Heart right ventricle (tissue), 16 donors: ENCODE data around the gene DUSP21. TPM values are rescaled to one million over a fixed set of nuclear protein-coding genes. Genes with fewer than 3 reads are reported as not detected.

Source experiments
- ATAC-seq, 8 donors: fragments of 200-7000 bp; cut with Tn5 transposase; one replicate each; pipeline ENCODE4 v1.9.1; 2020; ENCODE audit warnings: mild to moderate bottlenecking in 8 of 8, moderate library complexity in 8 of 8, moderate number of reproducible peaks in 1 of 8
- DNase-seq, 2 donors: peaks; one replicate each; pipeline ENCODE4 v3.0.0-alpha.2; 2020
- H3K27ac ChIP-seq, 10 donors: fragments of 200-600 bp; sonication (generic) in 2 of 10; one replicate each; pipeline versions ENCODE4 v1.5.0 to v1.8.0; 2020 to 2022; ENCODE audit warnings: mild to moderate bottlenecking in 3 of 10
- H3K27me3 ChIP-seq, 7 donors: fragments of 200-600 bp; one replicate each; pipeline ENCODE4 v1.8.0; 2021 to 2022; ENCODE audit warnings: mild to moderate bottlenecking in 2 of 7
- H3K36me3 ChIP-seq, 9 donors: fragments of 200-600 bp; sonication (generic) in 1 of 9; one replicate each; pipeline versions ENCODE4 v1.5.0 to v1.8.0; 2020 to 2022; ENCODE audit warnings: mild to moderate bottlenecking in 2 of 9
- H3K4me1 ChIP-seq, 9 donors: fragments of 200-600 bp; sonication (generic) in 1 of 9; one replicate each; pipeline versions ENCODE4 v1.5.0 to v1.8.0; 2020 to 2022; ENCODE audit warnings: mild to moderate bottlenecking in 4 of 9
- H3K4me3 ChIP-seq, 10 donors: fragments of 200-600 bp; sonication (generic) in 2 of 10; one replicate each; pipeline versions ENCODE4 v1.5.0 to v1.8.0; 2020 to 2022; ENCODE audit warnings: mild to moderate bottlenecking in 7 of 10, moderate library complexity in 2 of 10
- H3K9me3 ChIP-seq, 11 donors: fragments of 200-600 bp in 10 of 11; sonication (generic) in 2 of 11; one replicate each; pipeline versions ENCODE4 v1.5.0 to v1.8.0; 2013 to 2022; ENCODE audit warnings: mild to moderate bottlenecking in 2 of 11, control low read depth in 1 of 11, moderate library complexity in 1 of 11
- WGBS, 2 donors: extraction: QIAGEN DNeasy Blood & Tissue Kit; methylation state at CpG; one replicate each; pipeline ENCODE4 v1.1.7; 2013; ENCODE audit warnings: inconsistent platforms in 1 of 2; 5-methylcytosine and 5-hydroxymethylcytosine counted together
- intact Hi-C, 10 donors: fragments of 100-400 bp; cut with DNase I; formaldehyde crosslinking; loops; one replicate each; pipeline versions ENCODE4 v1.11.1 to v1.14.2; 2022
- long read RNA-seq, 3 donors: library from polyadenylated mRNA; unstranded; transcript quantifications; one replicate each; pipeline ENCODE4 v2.0.0, GENCODE V29; 2020 to 2021
- polyA plus RNA-seq, 2 donors: library from polyadenylated mRNA; stranded (reverse); fragments of 200-250 nt; gene quantifications; one replicate each; pipeline ENCODE4 v1.2.3, GENCODE V29; 2013
- total RNA-seq, 10 donors: library from RNA; stranded (reverse); fragmentation: NEBNext Ultra II Directional in 3 of 10; extraction: Animal tissue kit (Norgen Biotek cat#: 25700) in 3 of 10; gene quantifications; one replicate each; pipeline versions ENCODE4 v1.2.1 to v1.2.4, GENCODE V29; 2021 to 2023
- TF ChIP-seq, protein P1 (sequence below), 9 donors: fragments of 200-600 bp; sonication (generic) in 2 of 9; IDR thresholded peaks; one replicate each; pipeline versions ENCODE4 v1.5.0 to v1.8.0; 2021 to 2022; ENCODE audit warnings: antibody characterized with exemption in 9 of 9, mild to moderate bottlenecking in 5 of 9, moderate library complexity in 1 of 9
- donor health status: Arrhythmogenic right ventricular cardiomyopathy.
- donor health status: ischemic (EF 13 %, LVEDD 7.1; RV severe dilation, severe dysfunction).
- donor health status: healthy with polysubstance abuse.
- donor health status: DM: no; HTN: yes; CAD: no.
- donor health status: DM: no; HTN: no; CAD: no.
- donor health status: ischemic (EF 25% LVEDD 6.9; RV normal size, moderate dysfunction).
- donor health status: ischemic (EF 25% LVEDD 5.7; RV mildly dilated, moderate dysfunction).
- donor health status: healthy.
- donor health status: DM: yes; HTN: yes; CAD: no.
- donor health status: Ischemic cardiomyopathy.
- donor health status: ischemic (EF 35%, LVEDD 5.7; RV mildly dilated, moderate dysfunction).
- donor health status: nonischemic (EF 11% LVEDD 7.7; RV severe dilation, severe dysfunction).
- donor health status: DM: yes; HTN: yes; CAD: no.
- donor health status: PGD.
- donor health status: ischemic (EF 29% LVEDD 5.4; RV normal size, mild dysfunction).
- donor health status: nonischemic (EF 23%, LVEDD 6.1; RV moderate dilation, normal function).

Gene DUSP21
- total RNA-seq (not detected), polyA plus RNA-seq (not detected)
- long read RNA-seq, donor 1 = 0 reads
- long read RNA-seq, donor 2 = 0 reads
- long read RNA-seq, donor 3 = 0 reads

DNA sequence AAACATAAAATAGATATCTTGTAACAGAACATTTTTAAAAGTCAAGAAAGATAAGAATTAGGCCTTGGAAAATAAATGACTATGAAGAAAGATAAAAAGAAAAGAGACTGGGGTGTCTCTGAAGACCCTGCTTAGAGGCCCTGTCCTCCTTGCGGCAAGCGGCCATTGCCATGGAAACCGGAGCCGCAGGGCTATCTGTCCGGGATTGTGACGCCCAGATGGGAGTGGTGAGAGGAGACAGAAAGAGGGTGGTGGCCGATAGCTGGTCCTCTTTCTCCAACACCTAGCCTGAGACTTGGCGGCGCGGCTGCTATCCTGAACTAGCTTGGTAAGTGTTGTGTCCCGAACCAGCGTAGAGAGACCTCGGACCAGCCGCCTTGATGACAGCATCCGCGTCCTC, at the start of gene DUSP21:
Gene DUSP21, plus strand, starts transcription at position 269 of the 400 bp plus-strand sequence. Its CDS starts 112 bp downstream, at position 381.
- Histone ChIP-seq H3K36me3 (no peaks in the 10 kb centered on the region), H3K4me3 (no peak within 1 kb of the TSS), H3K27ac (no peak within 1 kb of the TSS), H3K27me3 (peaks cover 0 to 2% (median 0%) of the 10 kb centered on the region in 7 donors), H3K4me1 (no peaks in the 10 kb centered on the region), H3K9me3 (no peaks in the 10 kb centered on the region)
- DNase-seq (no peak), ATAC-seq (no peak)
- WGBS, 2 donors = 75 to 87% methylated on average over 16 of the region's 16 CpGs
- TF ChIP-seq, protein P1, sequence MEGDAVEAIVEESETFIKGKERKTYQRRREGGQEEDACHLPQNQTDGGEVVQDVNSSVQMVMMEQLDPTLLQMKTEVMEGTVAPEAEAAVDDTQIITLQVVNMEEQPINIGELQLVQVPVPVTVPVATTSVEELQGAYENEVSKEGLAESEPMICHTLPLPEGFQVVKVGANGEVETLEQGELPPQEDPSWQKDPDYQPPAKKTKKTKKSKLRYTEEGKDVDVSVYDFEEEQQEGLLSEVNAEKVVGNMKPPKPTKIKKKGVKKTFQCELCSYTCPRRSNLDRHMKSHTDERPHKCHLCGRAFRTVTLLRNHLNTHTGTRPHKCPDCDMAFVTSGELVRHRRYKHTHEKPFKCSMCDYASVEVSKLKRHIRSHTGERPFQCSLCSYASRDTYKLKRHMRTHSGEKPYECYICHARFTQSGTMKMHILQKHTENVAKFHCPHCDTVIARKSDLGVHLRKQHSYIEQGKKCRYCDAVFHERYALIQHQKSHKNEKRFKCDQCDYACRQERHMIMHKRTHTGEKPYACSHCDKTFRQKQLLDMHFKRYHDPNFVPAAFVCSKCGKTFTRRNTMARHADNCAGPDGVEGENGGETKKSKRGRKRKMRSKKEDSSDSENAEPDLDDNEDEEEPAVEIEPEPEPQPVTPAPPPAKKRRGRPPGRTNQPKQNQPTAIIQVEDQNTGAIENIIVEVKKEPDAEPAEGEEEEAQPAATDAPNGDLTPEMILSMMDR (IDR thresholded peaks at IDR 0.05) = no peak
- intact Hi-C loops = no loop called here

DNA sequence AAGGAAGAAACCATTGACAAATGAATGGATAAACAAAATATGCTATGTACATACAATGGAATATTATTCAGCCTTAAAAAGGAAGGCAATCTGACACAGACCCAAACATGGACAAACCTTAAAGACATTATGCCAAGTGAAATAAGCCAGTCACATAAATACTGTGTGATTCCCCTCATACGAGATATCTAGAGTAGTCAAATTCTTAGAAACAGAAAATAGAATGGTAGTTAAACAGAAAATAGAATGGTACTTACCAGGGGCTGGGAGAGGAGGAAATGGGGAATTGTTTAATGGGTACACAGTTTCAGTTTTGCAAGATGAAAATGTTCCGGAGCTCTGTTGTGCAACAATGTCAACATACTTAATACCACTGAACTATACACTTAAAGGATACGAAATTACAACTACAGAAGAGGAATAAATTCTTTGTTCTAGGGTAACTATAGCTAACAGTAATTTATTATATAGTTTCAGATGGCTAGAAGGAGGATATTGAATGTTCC, 47.8 kb upstream of the DUSP21 start:
- H3K36me3 ChIP-seq = no peaks in the 10 kb centered on the region
- 74 to 81% methylated on average over 3 of the region's 3 CpGs for WGBS, 2 donors
- peaks cover 0 to 6% (median 0%) of the 10 kb centered on the region in 7 donors for H3K27me3 ChIP-seq
- ATAC-seq (no peak), DNase-seq (no peak)
- intact Hi-C loops = no loop called here
- H3K9me3 ChIP-seq = no peaks in the 10 kb centered on the region
- no peak overlapping the region for H3K27ac ChIP-seq
- H3K4me1 ChIP-seq = no peaks in the 10 kb centered on the region
- TF ChIP-seq, protein P1 (IDR thresholded peaks at IDR 0.05) = no peak
- no peak overlapping the region for H3K4me3 ChIP-seq

DNA sequence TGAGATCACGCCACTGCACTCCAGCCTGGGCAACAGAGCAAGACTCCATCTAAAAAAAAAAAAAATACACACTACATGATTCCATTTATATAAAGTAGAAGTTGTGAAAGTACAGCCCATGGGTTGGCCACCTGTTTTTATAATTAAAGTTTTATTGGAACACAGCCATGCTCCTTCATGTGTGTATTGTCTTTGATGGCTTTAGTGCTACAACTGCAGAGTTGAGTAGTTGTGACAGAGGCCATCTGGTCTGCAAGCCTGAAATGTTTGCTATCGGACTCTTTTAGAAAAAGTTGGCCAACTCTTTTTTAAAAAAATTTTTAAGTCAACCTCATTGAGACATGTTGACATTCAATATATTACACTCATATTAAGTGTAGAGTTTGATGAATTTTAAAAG, 41.2 kb upstream of the DUSP21 start:
- ATAC-seq (no peak), DNase-seq (no peak)
- H3K9me3 ChIP-seq = no peaks in the 10 kb centered on the region
- intact Hi-C loops = no loop called here
- WGBS, 2 donors = 70 to 81% methylated on average over 2 of the region's 2 CpGs
- H3K4me3 ChIP-seq = no peak overlapping the region
- no peaks in the 10 kb centered on the region for H3K4me1 ChIP-seq
- no peaks in the 10 kb centered on the region for H3K36me3 ChIP-seq
- TF ChIP-seq, protein P1 (IDR thresholded peaks at IDR 0.05) = no peak
- H3K27me3 ChIP-seq = no peaks in the 10 kb centered on the region
- no peak overlapping the region for H3K27ac ChIP-seq

DNA sequence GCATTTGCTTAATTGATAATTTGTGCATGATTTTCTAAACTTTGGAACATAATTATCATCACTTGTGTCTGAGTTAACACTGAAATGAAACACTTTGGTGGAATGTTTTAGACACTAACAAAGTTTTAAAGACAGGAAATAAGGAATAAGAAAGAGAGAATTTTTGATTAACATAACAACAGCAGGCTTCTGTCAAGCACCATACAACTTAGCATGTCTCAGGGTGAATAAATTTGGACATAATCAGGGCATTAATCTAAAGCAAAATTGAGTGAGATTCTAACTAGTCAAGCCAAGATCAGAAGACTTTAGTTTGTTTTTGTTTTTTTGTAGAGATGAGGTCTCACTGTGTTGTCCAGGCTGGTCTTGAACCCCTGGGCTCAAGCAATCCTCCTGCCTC, 28.1 kb upstream of the DUSP21 start:
- no peaks in the 10 kb centered on the region for H3K36me3 ChIP-seq
- DNase-seq = no peak
- intact Hi-C loops = no loop called here
- TF ChIP-seq, protein P1 (IDR thresholded peaks at IDR 0.05) = no peak
- H3K27me3 ChIP-seq = peaks cover 0 to 24% (median 0%) of the 10 kb centered on the region in 7 donors
- H3K9me3 ChIP-seq = no peaks in the 10 kb centered on the region
- H3K4me1 ChIP-seq = no peaks in the 10 kb centered on the region
- no peak overlapping the region for H3K4me3 ChIP-seq
- no peak for ATAC-seq
- no peak overlapping the region for H3K27ac ChIP-seq
